Kidney epithelial cell (primary cell): ENCODE measurements around the gene NOXA1. TPM values are rescaled to one million over a fixed set of nuclear protein-coding genes. Genes with fewer than 3 reads are reported as not detected.

ENCODE experiments used
- DNase-seq: peaks from one replicate; pipeline ENCODE4 v3.0.0-alpha.2; 2010; ENCODE audit warnings: low read depth
- H3K27me3 ChIP-seq: 2 replicates; pipeline ENCODE4 v1.6.0; 2011; ENCODE audit warnings: low read length; ENCODE audit not compliant: control insufficient read depth, insufficient read depth
- H3K36me3 ChIP-seq: 2 replicates; pipeline ENCODE4 v1.5.1; 2011; ENCODE audit warnings: low read length; ENCODE audit not compliant: control insufficient read depth, insufficient read depth
- H3K4me3 ChIP-seq: 2 replicates; pipeline ENCODE4 v1.5.1; 2011; ENCODE audit warnings: low read depth, mild to moderate bottlenecking, control low read depth, low read length
- total RNA-seq: library from RNA; depleted of rRNA; stranded (reverse); fragments of >200 nt; gene quantifications from 2 replicates; pipeline ENCODE4 v1.2.3, GENCODE V29; 2015
- TF ChIP-seq, protein P1 (sequence below): IDR thresholded peaks from 2 replicates; pipeline ENCODE4 v1.5.1; 2011; ENCODE audit warnings: mild to moderate bottlenecking, moderate library complexity, low read length, control low read depth, inconsistent platforms; ENCODE audit not compliant: insufficient read depth, poor library complexity, severe bottlenecking

NOXA1 gene
- total RNA-seq, 1 donor from 2014 or later: 0.84 TPM

GRCh38 chr9:137474271-137474670 is 51.1 kb downstream of the NOXA1 start:
- no peaks in the 10 kb centered on the region for H3K36me3 ChIP-seq
- no peak for DNase-seq
- H3K27me3 ChIP-seq: peaks cover 12% of the 10 kb centered on the region
- TF ChIP-seq, protein P1, sequence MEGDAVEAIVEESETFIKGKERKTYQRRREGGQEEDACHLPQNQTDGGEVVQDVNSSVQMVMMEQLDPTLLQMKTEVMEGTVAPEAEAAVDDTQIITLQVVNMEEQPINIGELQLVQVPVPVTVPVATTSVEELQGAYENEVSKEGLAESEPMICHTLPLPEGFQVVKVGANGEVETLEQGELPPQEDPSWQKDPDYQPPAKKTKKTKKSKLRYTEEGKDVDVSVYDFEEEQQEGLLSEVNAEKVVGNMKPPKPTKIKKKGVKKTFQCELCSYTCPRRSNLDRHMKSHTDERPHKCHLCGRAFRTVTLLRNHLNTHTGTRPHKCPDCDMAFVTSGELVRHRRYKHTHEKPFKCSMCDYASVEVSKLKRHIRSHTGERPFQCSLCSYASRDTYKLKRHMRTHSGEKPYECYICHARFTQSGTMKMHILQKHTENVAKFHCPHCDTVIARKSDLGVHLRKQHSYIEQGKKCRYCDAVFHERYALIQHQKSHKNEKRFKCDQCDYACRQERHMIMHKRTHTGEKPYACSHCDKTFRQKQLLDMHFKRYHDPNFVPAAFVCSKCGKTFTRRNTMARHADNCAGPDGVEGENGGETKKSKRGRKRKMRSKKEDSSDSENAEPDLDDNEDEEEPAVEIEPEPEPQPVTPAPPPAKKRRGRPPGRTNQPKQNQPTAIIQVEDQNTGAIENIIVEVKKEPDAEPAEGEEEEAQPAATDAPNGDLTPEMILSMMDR: no peak
- no peak overlapping the region for H3K4me3 ChIP-seq

DNA sequence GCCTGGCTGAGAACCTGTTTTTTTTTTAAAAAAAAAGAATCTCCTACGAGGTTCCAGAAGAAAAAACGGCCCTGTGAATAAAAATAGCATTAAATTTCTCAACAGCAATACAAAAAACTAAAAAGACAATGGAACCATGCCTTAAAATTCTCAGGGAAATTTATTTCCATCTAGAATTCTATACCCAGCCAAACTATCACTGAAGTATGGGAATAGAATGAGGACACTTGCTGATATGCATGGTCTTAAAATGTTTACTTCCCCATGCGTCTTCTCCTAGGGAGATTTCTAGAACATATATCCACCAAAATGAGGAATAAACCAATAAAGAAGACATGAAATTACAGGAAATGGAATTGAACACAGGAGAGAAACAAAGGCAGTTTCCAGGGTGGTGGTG is 52.5 kb downstream of the NOXA1 start:
- peaks cover 23% of the 10 kb centered on the region for H3K27me3 ChIP-seq
- no peak overlapping the region for H3K4me3 ChIP-seq
- no peaks in the 10 kb centered on the region for H3K36me3 ChIP-seq
- TF ChIP-seq, protein P1: no peak
- no peak for DNase-seq

- TF ChIP-seq, protein P1: no peak
- no peak for DNase-seq
- Histone ChIP-seq H3K27me3 (peaks cover 27% of the 10 kb centered on the region), H3K4me3 (no peak overlapping the region), H3K36me3 (no peaks in the 10 kb centered on the region)
Measured at GRCh38 chr9:137476856-137477255, 53.7 kb downstream of the NOXA1 start.

GRCh38 chr9:137477778-137478612 is 54.8 kb downstream of the NOXA1 start:
- TF ChIP-seq, protein P1: no peak
- DNase-seq: no peak
- H3K4me3 ChIP-seq: no peak overlapping the region
- no peaks in the 10 kb centered on the region for H3K36me3 ChIP-seq
- H3K27me3 ChIP-seq: peaks cover 26% of the 10 kb centered on the region

GRCh38 chr9:137478613-137478961 is 55.4 kb downstream of the NOXA1 start:
- H3K36me3 ChIP-seq: no peaks in the 10 kb centered on the region
- DNase-seq: no peak
- no peak overlapping the region for H3K4me3 ChIP-seq
- peaks cover 26% of the 10 kb centered on the region for H3K27me3 ChIP-seq
- TF ChIP-seq, protein P1: no peak
